Measurements from ENCODE around the gene CLDN1. TPM values are rescaled to one million over a fixed set of nuclear protein-coding genes. Genes with fewer than 3 reads are reported as not detected.

The CLDN1 gene
- total RNA-seq, 4 donors from 2014 or later: 0.37 to 0.95 (median 0.82) TPM; not detected in 1

GRCh38 chr3:190368881-190369280, 46.6 kb upstream of the CLDN1 start:
- TF ChIP-seq CTCF (IDR thresholded peaks at IDR 0.05) (no peak), EP300 (IDR thresholded peaks at IDR 0.05; ENCODE audit: low read depth) (no peak), POLR2A (IDR thresholded peaks at IDR 0.05) (no peak), POLR2AphosphoS5 (IDR thresholded peaks at IDR 0.05) (no peak)
- in situ Hi-C loops (cut with MboI; ENCODE audit: low pct_ligation_motif_present in 1 of 4, low pct_unique_long_range_greater_than_20kb in 1 of 4, low sequenced_read_pairs in 3 of 4): no loop called here
- no peaks in the 10 kb centered on the region for H3K36me3 ChIP-seq
- no peaks in the 10 kb centered on the region for H3K9me3 ChIP-seq
- intact Hi-C loops (cut with DNase I; ENCODE audit: low total_unique reads): no loop called here
- H3K27ac ChIP-seq: no peak overlapping the region
- H3K4me3 ChIP-seq: no peak overlapping the region
- H3K4me1 ChIP-seq: peaks cover 0 to 2% (median 0%) of the 10 kb centered on the region in 4 donors
- DNase-seq: no peak
- H3K27me3 ChIP-seq: no peaks in the 10 kb centered on the region

- 0 to 67% methylated on average over 1 to 2 of the region's 2 CpGs for WGBS, 2 donors (ENCODE audit: low coverage in 1 of 2)
- Histone ChIP-seq H3K27ac (no peak overlapping the region), H3K4me3 (no peak overlapping the region), H3K27me3 (no peaks in the 10 kb centered on the region), H3K9me3 (no peaks in the 10 kb centered on the region), H3K36me3 (no peaks in the 10 kb centered on the region), H3K4me1 (no peaks in the 10 kb centered on the region)
- no peak for DNase-seq
- in situ Hi-C loops (cut with MboI; ENCODE audit: low pct_ligation_motif_present in 1 of 4, low pct_unique_long_range_greater_than_20kb in 1 of 4, low sequenced_read_pairs in 3 of 4) (no loop called here), intact Hi-C loops (cut with DNase I; ENCODE audit: low total_unique reads) (no loop called here)
- TF ChIP-seq POLR2A (IDR thresholded peaks at IDR 0.05) (no peak), EP300 (IDR thresholded peaks at IDR 0.05; ENCODE audit: low read depth) (no peak), POLR2AphosphoS5 (IDR thresholded peaks at IDR 0.05) (no peak), CTCF (IDR thresholded peaks at IDR 0.05) (no peak)
Observed at GRCh38 chr3:190366133-190366532, 43.9 kb upstream of the CLDN1 start.

GRCh38 chr3:190362258-190362657, 40.0 kb upstream of the CLDN1 start:
- no peaks in the 10 kb centered on the region for H3K27me3 ChIP-seq
- H3K36me3 ChIP-seq: no peaks in the 10 kb centered on the region
- H3K27ac ChIP-seq: no peak overlapping the region
- intact Hi-C loops (cut with DNase I; ENCODE audit: low total_unique reads): no loop called here
- H3K4me3 ChIP-seq: no peak overlapping the region
- H3K9me3 ChIP-seq: no peaks in the 10 kb centered on the region
- no peak for TF ChIP-seq CTCF (IDR thresholded peaks at IDR 0.05)
- no peak for TF ChIP-seq POLR2AphosphoS5 (IDR thresholded peaks at IDR 0.05)
- no peak for TF ChIP-seq EP300 (IDR thresholded peaks at IDR 0.05; ENCODE audit: low read depth)
- no peak for TF ChIP-seq POLR2A (IDR thresholded peaks at IDR 0.05)
- in situ Hi-C loops (cut with MboI; ENCODE audit: low pct_ligation_motif_present in 1 of 4, low pct_unique_long_range_greater_than_20kb in 1 of 4, low sequenced_read_pairs in 3 of 4): no loop called here
- no peaks in the 10 kb centered on the region for H3K4me1 ChIP-seq
- 81 to 89% methylated on average over 9 of the region's 9 CpGs for WGBS, 2 donors (ENCODE audit: low coverage in 1 of 2)
- no peak for DNase-seq

GRCh38 chr3:190361791-190362190, 39.5 kb upstream of the CLDN1 start:
- TF ChIP-seq EP300 (IDR thresholded peaks at IDR 0.05; ENCODE audit: low read depth): no peak
- TF ChIP-seq CTCF (IDR thresholded peaks at IDR 0.05): no peak
- no peak for TF ChIP-seq POLR2AphosphoS5 (IDR thresholded peaks at IDR 0.05)
- TF ChIP-seq POLR2A (IDR thresholded peaks at IDR 0.05): no peak
- Histone ChIP-seq H3K27me3 (no peaks in the 10 kb centered on the region), H3K4me3 (no peak overlapping the region), H3K9me3 (no peaks in the 10 kb centered on the region), H3K36me3 (no peaks in the 10 kb centered on the region), H3K27ac (no peak overlapping the region), H3K4me1 (no peaks in the 10 kb centered on the region)
- 33 to 50% methylated on average over 1 of the region's 1 CpG for WGBS, 2 donors (ENCODE audit: low coverage in 1 of 2)
- in situ Hi-C loops (cut with MboI; ENCODE audit: low pct_ligation_motif_present in 1 of 4, low pct_unique_long_range_greater_than_20kb in 1 of 4, low sequenced_read_pairs in 3 of 4) (no loop called here), intact Hi-C loops (cut with DNase I; ENCODE audit: low total_unique reads) (no loop called here)
- no peak for DNase-seq

Data from transverse colon (tissue), 4 donors.